Measurements from ENCODE around the gene SLFN12.
A peak's percentile ranks its signal among the peaks of the same experiment; 100 is the strongest.
"Not testable (repeated sequence)": the region's sequence is repeated elsewhere in the genome, so short reads cannot be mapped to it uniquely, and the experiment has no call there.

The SLFN12 gene

GRCh38 chr17:35407531-35407930 lies 24.8 kb downstream of the SLFN12 start:
- no peak for DNase-seq

DNA sequence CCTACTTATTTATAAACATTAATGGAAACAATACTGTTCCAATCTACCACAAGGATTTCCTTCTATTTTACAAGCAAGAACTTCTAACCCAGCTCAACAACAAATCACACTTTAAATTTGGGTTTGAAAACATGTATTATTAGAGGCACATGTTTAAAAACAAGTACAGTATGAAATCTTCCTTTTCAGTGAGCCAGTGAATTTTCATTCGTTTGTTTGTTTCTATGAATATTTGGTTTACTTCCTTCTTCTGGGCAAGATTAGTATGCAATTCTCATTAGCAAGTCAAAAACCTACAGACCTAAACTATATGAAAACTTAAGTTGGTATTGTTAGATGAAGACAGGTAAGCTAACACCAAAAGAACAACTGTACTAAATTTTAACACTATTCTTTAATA lies 25.7 kb downstream of the SLFN12 start:
- DNase-seq = no peak

GRCh38 chr17:35404360-35404759 lies 27.9 kb downstream of the SLFN12 start:
- DNase-seq = no peak

GRCh38 chr17:35393783-35394182 lies 38.5 kb downstream of the SLFN12 start:
- DNase-seq = not testable (repeated sequence)

GRCh38 chr17:35390663-35391062 lies 41.6 kb downstream of the SLFN12 start:
- no peak for DNase-seq

- no peak for DNase-seq
Observed at GRCh38 chr17:35390156-35390555, 42.1 kb downstream of the SLFN12 start.

- no peak for DNase-seq
Observed at GRCh38 chr17:35387496-35387895, 44.8 kb downstream of the SLFN12 start.

GRCh38 chr17:35377706-35378105 lies 54.6 kb downstream of the SLFN12 start:
- DNase-seq = no peak

DNA sequence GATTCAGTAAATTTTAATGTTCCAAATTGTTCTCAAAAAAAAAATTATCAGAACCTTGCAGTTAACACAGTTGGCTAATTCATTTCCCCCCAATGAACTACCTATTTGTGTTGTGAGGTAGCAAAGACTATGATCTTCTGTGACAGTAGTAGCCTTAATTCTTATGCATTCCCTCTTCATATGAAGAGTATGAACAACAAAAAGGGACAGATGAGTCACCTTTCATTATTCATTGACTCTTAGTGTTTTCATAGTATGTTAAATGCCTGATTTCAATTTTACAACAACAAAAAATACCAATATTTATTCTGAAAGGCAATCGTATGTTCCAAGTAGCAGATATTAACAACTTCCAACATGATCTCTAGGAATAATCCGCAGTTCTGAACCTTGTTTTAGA lies 55.2 kb downstream of the SLFN12 start:
- DNase-seq = no peak

DNA sequence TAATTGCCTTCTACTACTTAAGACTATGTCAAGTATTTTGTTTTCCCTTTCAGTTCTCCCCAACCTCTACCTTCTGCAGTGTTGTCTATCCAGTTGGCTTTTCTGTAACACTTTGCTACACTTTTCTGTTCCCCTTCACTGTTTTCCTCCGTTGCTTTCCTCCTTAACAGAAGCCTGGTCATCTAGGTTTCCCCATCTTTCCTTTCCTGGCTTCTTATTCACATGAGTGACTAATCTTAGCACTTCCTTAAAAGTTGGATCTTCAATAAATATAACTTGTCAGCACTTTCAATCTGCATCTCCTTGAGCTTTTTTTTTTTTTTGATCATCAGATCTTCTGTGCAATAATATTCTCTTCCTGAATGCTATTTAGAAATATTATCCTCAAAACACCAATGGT lies 56.1 kb downstream of the SLFN12 start:
- no peak for DNase-seq

DNA sequence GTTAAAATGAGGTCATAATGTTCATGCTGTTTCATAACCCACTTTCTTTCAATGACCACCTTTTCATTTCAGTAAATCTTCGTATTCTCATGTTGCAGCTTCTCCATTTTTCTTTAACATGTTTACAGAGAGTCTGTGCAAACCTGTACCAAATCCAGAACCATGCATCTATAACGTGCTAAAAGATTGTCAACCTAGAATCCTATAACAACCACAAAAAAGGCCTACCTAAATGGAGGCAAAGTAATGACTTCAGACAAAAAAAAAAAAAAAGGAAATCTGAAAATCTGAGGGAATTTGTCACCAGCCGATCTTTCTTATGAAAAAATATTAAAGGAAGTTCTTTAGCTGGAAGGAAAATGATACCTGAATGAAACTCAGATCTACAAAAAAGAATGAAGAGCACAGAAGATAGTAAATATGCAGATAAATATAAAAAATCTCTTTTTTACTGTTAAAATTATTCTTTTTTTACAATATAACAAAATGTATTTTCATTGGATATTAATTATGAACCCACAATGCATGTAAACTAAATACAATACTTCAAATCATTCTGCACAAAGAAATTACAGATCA lies 57.4 kb downstream of the SLFN12 start:
- no peak for DNase-seq

GRCh38 chr17:35373984-35374765 lies 58.1 kb downstream of the SLFN12 start:
- peak; percentile 53 for DNase-seq

DNA sequence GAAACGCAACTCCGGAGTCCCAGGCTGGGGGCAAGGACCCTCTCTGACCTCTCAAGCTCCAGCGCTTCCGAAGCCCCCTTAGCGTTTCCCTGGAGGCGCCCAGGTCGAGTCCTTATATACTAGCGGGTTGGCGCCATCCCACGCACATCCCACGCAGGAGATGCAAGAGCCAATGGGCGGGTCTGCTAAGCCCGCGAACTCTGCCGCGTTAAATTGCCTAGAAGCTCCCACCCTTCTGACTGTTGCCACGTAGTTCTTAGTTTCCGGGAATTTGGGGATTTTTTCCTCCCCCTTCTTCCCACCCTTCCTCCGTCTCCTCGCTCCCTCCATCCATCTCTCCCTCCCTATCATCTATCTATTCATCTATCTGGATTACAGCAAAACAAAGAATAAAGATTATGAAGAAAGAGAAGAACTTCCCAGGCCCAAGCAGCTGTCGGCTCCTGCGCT lies 58.7 kb downstream of the SLFN12 start, which contains the start of gene SLFN11:
SLFN11 (minus strand) TSS at position 88 of the 450 bp plus-strand sequence. CDS start 9,814 bp downstream, outside the sequence.
- DNase-seq = peak; percentile 89

- peak; percentile 24 for DNase-seq
Observed at GRCh38 chr17:35372846-35373533, 59.3 kb downstream of the SLFN12 start.

DNA sequence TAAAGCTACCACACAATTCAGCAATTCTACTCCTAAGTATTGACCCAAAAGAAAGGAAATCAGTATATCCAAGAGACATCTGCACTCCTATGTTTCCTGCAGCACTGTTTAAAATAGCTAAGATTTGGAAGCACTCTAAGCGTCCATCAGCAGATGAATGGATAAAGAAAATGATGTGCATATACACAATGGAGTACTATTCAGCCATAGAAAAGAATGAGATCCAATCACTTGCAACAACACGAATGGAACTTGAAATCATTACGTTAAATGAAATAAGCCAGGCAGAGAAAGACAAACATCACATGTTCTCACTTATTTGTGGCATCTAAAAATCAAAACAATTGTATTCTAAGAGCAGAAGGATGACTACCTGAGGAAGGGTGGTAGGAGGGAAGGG lies 60.4 kb downstream of the SLFN12 start:
- DNase-seq = no peak

DNA sequence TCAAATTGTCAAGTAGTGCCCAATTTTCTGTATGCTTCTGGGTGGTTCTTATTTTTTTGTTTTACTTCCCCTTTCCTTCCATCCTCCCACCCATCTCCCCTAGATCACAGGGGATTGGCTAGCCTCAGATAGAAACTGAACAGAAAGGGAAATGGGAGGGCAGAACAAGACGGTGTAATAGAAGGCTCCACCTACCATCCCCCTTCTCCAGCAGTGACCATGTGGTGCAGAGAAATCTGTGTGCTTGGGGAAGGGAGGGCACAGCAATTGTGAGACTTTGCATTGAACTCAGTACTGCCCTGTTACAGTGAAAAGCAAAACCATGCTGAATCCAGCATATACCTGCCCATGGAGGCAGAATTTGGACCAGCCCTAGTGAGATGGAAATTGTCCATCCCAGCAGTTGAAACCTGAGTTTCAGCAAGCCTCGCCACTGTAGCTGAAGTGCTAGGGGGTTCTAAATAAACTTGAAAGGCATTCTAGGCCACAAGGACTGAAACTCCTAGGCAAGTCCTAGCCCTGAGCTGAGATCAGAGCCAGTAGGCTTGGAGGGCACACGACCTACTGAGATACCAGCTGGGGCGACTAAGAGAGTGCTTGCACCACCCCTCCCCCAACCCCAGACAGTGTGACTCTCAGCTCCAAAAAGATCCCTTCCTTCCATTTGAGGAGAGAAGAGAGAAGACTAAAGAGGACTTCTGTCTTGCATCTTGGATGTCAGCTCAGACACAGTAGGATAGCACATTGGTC lies 64.0 kb downstream of the SLFN12 start:
- no peak for DNase-seq

- DNase-seq = no peak
Observed at GRCh38 chr17:35361027-35361426, 71.3 kb downstream of the SLFN12 start.

Data from activated naive CD4-positive, alpha-beta T cell treated with anti-CD3 and anti-CD28 coated beads, Interleukin-2, amount 50 U/mL, for 16 hours (primary cell).